Neuronal stem cell (in vitro differentiated cells): ENCODE data around the gene AP3M1.
"Not testable (repeated sequence)": the region's sequence is repeated elsewhere in the genome, so short reads cannot be mapped to it uniquely, and the experiment has no call there.

Experiments
- DNase-seq: peaks from one replicate; pipeline ENCODE4 v3.0.0-alpha.2; 2013; ENCODE audit warnings: low spot score
- H2AFZ ChIP-seq: one replicate; pipeline ENCODE4 v1.6.1; 2013; ENCODE audit warnings: mild to moderate bottlenecking, low read length, inconsistent platforms
- H2AK5ac ChIP-seq: 2 replicates; pipeline ENCODE4 v1.6.1; 2013; ENCODE audit warnings: low read depth, mild to moderate bottlenecking, inconsistent platforms, low read length, moderate library complexity, mixed read lengths
- H2BK120ac ChIP-seq: 2 replicates; pipeline ENCODE4 v1.6.1; 2013; ENCODE audit warnings: low read depth, mild to moderate bottlenecking, inconsistent platforms, low read length, moderate library complexity, mixed read lengths
- H2BK12ac ChIP-seq: one replicate; pipeline ENCODE4 v1.6.1; 2013; ENCODE audit warnings: low read length, inconsistent platforms
- H2BK15ac ChIP-seq: 2 replicates; pipeline ENCODE4 v1.6.1; 2013; ENCODE audit warnings: mild to moderate bottlenecking, low read length, inconsistent platforms, mixed read lengths
- H2BK5ac ChIP-seq: one replicate; pipeline ENCODE4 v1.6.1; 2013; ENCODE audit warnings: inconsistent platforms, mild to moderate bottlenecking, low read length, moderate library complexity
- H3K14ac ChIP-seq: one replicate; pipeline ENCODE4 v1.6.1; 2013; ENCODE audit warnings: low read length, inconsistent platforms
- H3K18ac ChIP-seq: 2 replicates; pipeline ENCODE4 v1.6.1; 2013; ENCODE audit warnings: low read length, inconsistent platforms
- H3K23ac ChIP-seq: 2 replicates; pipeline ENCODE4 v1.6.1; 2013; ENCODE audit warnings: low read depth, mild to moderate bottlenecking, mixed read lengths, low read length, inconsistent platforms; ENCODE audit not compliant: poor library complexity
- H3K27ac ChIP-seq: replicated peaks from 3 replicates; pipeline ENCODE4 v1.5.1; 2013; ENCODE audit warnings: low read length, inconsistent platforms
- H3K27me3 ChIP-seq, 3 experiments: 2 replicates each; pipeline ENCODE4 v1.6.1; 2013; ENCODE audit warnings: low read length in 3 of 3, mild to moderate bottlenecking in 2 of 3, inconsistent platforms in 1 of 3, low read depth in 1 of 3, mixed read lengths in 1 of 3, moderate library complexity in 1 of 3; ENCODE audit not compliant: control insufficient read depth in 3 of 3, insufficient read depth in 3 of 3
- H3K36me3 ChIP-seq, 2 donors: replicated peaks in 1 of 2; 2 replicates each; pipeline ENCODE4 v1.6.1; 2013; ENCODE audit warnings: low read length in 2 of 2; ENCODE audit not compliant: control insufficient read depth in 2 of 2, insufficient read depth in 2 of 2
- H3K4ac ChIP-seq: 2 replicates; pipeline ENCODE4 v1.6.1; 2013; ENCODE audit warnings: inconsistent platforms, mild to moderate bottlenecking, low read length, moderate library complexity
- H3K4me1 ChIP-seq, 2 donors: 1 replicate in 1 of 2; 2 replicates in 1 of 2; pipeline ENCODE4 v1.6.1; 2013; ENCODE audit warnings: low read length in 2 of 2, low read depth in 1 of 2; ENCODE audit not compliant: control insufficient read depth in 2 of 2, insufficient read depth in 1 of 2
- H3K4me2 ChIP-seq: one replicate; pipeline ENCODE4 v1.6.1; 2013; ENCODE audit warnings: mild to moderate bottlenecking, low read length, inconsistent platforms; ENCODE audit not compliant: insufficient read depth, poor library complexity, severe bottlenecking
- H3K4me3 ChIP-seq, 2 donors: 2 replicates each; pipeline ENCODE4 v1.5.1; 2013; ENCODE audit warnings: low read length in 2 of 2, mild to moderate bottlenecking in 2 of 2, inconsistent platforms in 1 of 2, moderate library complexity in 1 of 2
- H3K79me1 ChIP-seq: one replicate; pipeline ENCODE4 v1.6.1; 2013; ENCODE audit warnings: low read depth, mild to moderate bottlenecking, inconsistent platforms, low read length, moderate library complexity
- H3K9ac ChIP-seq: one replicate; pipeline ENCODE4 v1.6.1; 2013; ENCODE audit warnings: mild to moderate bottlenecking, low read depth, low read length, inconsistent platforms; ENCODE audit not compliant: poor library complexity
- H3K9me3 ChIP-seq, 2 donors: replicated peaks in 1 of 2; 2 replicates each; pipeline versions ENCODE3 to v1.6.1; 2013; ENCODE audit warnings: low read length in 2 of 2, mild to moderate bottlenecking in 2 of 2, inconsistent platforms in 1 of 2, low read depth in 1 of 2, mixed read lengths in 1 of 2, moderate library complexity in 1 of 2; ENCODE audit not compliant: control insufficient read depth in 2 of 2, insufficient read depth in 1 of 2
- H4K8ac ChIP-seq: one replicate; pipeline ENCODE4 v1.6.1; 2013; ENCODE audit warnings: low read depth, mild to moderate bottlenecking, inconsistent platforms, low read length, moderate library complexity
- H4K91ac ChIP-seq: one replicate; pipeline ENCODE4 v1.6.1; 2013; ENCODE audit warnings: low read length, low read depth, mild to moderate bottlenecking, inconsistent platforms; ENCODE audit not compliant: poor library complexity
- WGBS, 2 donors: extraction: QIAGEN DNeasy Blood & Tissue Kit; methylation state at CpG; one replicate each; pipeline ENCODE4 v1.1.7; 2013; ENCODE audit warnings: missing lambda C conversion rate in 2 of 2, mixed read lengths in 1 of 2; ENCODE audit not compliant: insufficient read length in 2 of 2, insufficient replicate concordance in 1 of 2; ENCODE audit errors: extremely low coverage in 2 of 2; 5-methylcytosine and 5-hydroxymethylcytosine counted together

The AP3M1 gene

DNA sequence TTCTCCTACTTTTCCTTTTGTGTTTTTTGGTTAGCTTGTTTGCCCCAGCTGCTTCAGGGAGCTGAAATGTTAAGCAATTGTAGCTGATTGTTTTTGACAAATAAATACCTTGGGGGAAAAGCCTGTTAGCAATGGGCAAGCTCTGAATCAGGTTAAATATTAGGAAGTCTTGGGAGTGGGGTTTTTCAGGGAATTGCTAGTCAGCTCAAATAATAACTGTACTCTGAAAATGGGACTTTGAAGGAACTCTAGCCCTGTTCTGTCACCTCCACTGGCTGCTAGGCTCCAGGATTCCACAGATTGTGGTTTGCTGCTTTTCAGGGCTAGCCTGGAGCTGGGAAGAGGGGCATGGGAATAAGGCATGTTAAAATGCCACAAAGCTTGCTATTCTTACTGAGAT is 39.9 kb upstream of the AP3M1 start:
- H2BK5ac ChIP-seq, result no peak overlapping the region
- H2AFZ ChIP-seq, result no peak overlapping the region
- no peak overlapping the region for H4K91ac ChIP-seq
- no peak overlapping the region for H3K4me2 ChIP-seq
- H2BK15ac ChIP-seq, result no peak overlapping the region
- peaks cover 0 to 5% of the 10 kb centered on the region in 2 donors for H3K9me3 ChIP-seq
- H3K4me3 ChIP-seq, result no peak overlapping the region
- no peak overlapping the region for H3K9ac ChIP-seq
- no peak overlapping the region for H2AK5ac ChIP-seq
- no peak overlapping the region for H3K27ac ChIP-seq
- no peak for DNase-seq
- H3K23ac ChIP-seq, result no peak overlapping the region
- peaks cover 0 to 1% of the 10 kb centered on the region in 2 donors for H3K4me1 ChIP-seq
- no peaks in the 10 kb centered on the region for H3K79me1 ChIP-seq
- no peak overlapping the region for H2BK120ac ChIP-seq
- H3K4ac ChIP-seq, result no peak overlapping the region
- no peaks in the 10 kb centered on the region for H3K36me3 ChIP-seq
- no peak overlapping the region for H4K8ac ChIP-seq
- no peak overlapping the region for H3K14ac ChIP-seq
- no peaks in the 10 kb centered on the region for H3K27me3 ChIP-seq
- H2BK12ac ChIP-seq, result no peak overlapping the region
- no peak overlapping the region for H3K18ac ChIP-seq

DNA sequence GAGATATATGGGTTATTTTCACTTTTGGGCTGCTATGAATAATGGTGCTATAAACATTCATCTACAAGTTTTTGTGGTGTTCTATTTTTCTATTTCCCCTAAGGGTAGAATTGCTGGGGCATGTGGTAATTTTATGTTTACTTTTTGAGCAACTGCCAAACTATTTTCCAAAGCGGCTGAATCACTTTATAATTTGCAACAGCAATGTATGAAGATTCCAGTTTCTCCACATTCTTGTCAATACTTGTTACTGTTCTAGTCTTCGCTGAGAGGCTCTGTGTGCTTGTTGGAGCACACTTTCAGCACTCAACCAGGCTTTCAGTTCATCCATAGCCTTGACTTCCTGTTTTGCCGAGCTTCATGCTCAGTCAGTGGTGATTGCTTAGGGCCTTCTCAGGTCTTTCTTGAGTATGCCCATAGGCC is 39.4 kb upstream of the AP3M1 start:
- Histone ChIP-seq H3K36me3 (no peaks in the 10 kb centered on the region), H3K4me3 (no peak overlapping the region), H4K8ac (no peak overlapping the region), H2BK5ac (no peak overlapping the region), H2BK12ac (no peak overlapping the region), H3K4me1 (peaks cover 0 to 1% of the 10 kb centered on the region in 2 donors), H2AFZ (no peak overlapping the region), H3K4me2 (no peak overlapping the region), H2BK15ac (no peak overlapping the region), H3K9me3 (peaks cover 0 to 5% of the 10 kb centered on the region in 2 donors), H3K27ac (no peak overlapping the region), H3K27me3 (no peaks in the 10 kb centered on the region), H3K79me1 (no peaks in the 10 kb centered on the region), H3K14ac (no peak overlapping the region), H3K4ac (no peak overlapping the region), H3K23ac (no peak overlapping the region), H2AK5ac (no peak overlapping the region), H3K9ac (no peak overlapping the region), H3K18ac (no peak overlapping the region), H4K91ac (no peak overlapping the region), H2BK120ac (no peak overlapping the region)
- no CpG with 5 or more reads among the region's 3 CpGs for WGBS, 2 donors
- no peak for DNase-seq

DNA sequence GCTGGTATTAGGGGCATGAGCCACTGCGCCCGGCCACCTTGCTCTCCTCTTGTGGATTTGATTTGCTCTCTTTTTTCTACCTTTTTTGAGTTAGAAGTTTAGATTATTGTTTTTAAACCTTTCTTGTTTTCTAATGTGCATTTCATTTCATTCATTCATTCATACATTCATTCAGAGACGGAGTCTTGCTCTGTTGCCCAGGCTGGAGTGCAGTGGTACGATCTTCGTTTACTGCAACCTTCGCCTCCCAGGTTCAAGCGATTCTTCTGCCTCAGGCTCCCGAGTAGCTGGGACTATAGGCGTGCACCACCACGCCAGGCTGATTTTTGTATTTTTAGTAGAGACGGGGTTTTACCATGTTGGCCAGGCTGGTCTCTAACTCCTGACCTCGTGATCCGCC is 38.0 kb upstream of the AP3M1 start:
- H3K4me1 ChIP-seq, H3K9ac ChIP-seq, H3K27ac ChIP-seq, H4K91ac ChIP-seq, H3K36me3 ChIP-seq, H2BK15ac ChIP-seq, H3K4me2 ChIP-seq, H3K4ac ChIP-seq, H3K4me3 ChIP-seq, H4K8ac ChIP-seq, H2BK120ac ChIP-seq, H3K18ac ChIP-seq, H2AFZ ChIP-seq, H3K79me1 ChIP-seq, H3K27me3 ChIP-seq, H3K14ac ChIP-seq, H2BK12ac ChIP-seq, DNase-seq, H3K9me3 ChIP-seq, H3K23ac ChIP-seq, H2BK5ac ChIP-seq, H2AK5ac ChIP-seq: not testable (repeated sequence)
- no CpG with 5 or more reads among the region's 13 CpGs for WGBS, 2 donors

GRCh38 chr10:74187237-74187636 is 36.6 kb upstream of the AP3M1 start:
- Histone ChIP-seq H3K18ac (no peak overlapping the region), H3K79me1 (peaks cover 2% of the 10 kb centered on the region), H3K9me3 (peaks cover 0 to 5% of the 10 kb centered on the region in 2 donors), H3K14ac (no peak overlapping the region), H2BK120ac (no peak overlapping the region), H3K4ac (no peak overlapping the region), H3K4me1 (peaks cover 0 to 1% of the 10 kb centered on the region in 2 donors), H4K91ac (no peak overlapping the region), H2BK15ac (no peak overlapping the region), H3K4me3 (no peak overlapping the region), H2AFZ (no peak overlapping the region), H4K8ac (no peak overlapping the region), H3K9ac (no peak overlapping the region), H2AK5ac (no peak overlapping the region), H3K23ac (no peak overlapping the region), H3K27me3 (no peaks in the 10 kb centered on the region), H3K27ac (no peak overlapping the region), H3K36me3 (no peaks in the 10 kb centered on the region), H2BK12ac (no peak overlapping the region), H2BK5ac (no peak overlapping the region), H3K4me2 (no peak overlapping the region)
- WGBS, 2 donors, result no CpG with 5 or more reads among the region's 1 CpG
- no peak for DNase-seq
